HEK293T (cell line): Measurements from ENCODE around the gene RAD18.

Source experiments
- CTBP1 ChIP-seq: fragments of 450-650 bp; IDR thresholded peaks from 2 replicates; pipeline ENCODE4 v1.6.1; 2016; ENCODE audit warnings: borderline replicate concordance
- ELF4 ChIP-seq: fragments of 450-650 bp; IDR thresholded peaks from 2 replicates; pipeline ENCODE4 v1.6.1; 2017; ENCODE audit warnings: antibody characterized with exemption
- FOXK2 ChIP-seq: fragments of 450-650 bp; IDR thresholded peaks from 2 replicates; pipeline ENCODE4 v1.6.1; 2016; ENCODE audit warnings: mild to moderate bottlenecking

- TF ChIP-seq ELF4 = no peak
- TF ChIP-seq FOXK2 = no peak
- TF ChIP-seq CTBP1 = no peak
Observed at GRCh38 chr3:8983026-8983425, 19.8 kb upstream of the RAD18 start.
